Upper lobe of left lung (tissue), 4 donors: Measurements from ENCODE around the gene ATXN7L2.

Experiments used
- POLR2A ChIP-seq, 4 donors: fragments of 450-650 bp; IDR thresholded peaks; one replicate each; pipeline ENCODE4 v1.5.1; 2016 to 2017; ENCODE audit warnings: antibody characterized with exemption in 4 of 4, mild to moderate bottlenecking in 2 of 4
- TF ChIP-seq, protein P1 (sequence below), 6 experiments: fragments of 450-650 bp in 4 of 6; fragments of 200-600 bp in 2 of 6; sonication (generic) in 2 of 6; IDR thresholded peaks; one replicate each; pipeline ENCODE4 v1.5.1; 2016 to 2019; ENCODE audit warnings: antibody characterized with exemption in 6 of 6

DNA sequence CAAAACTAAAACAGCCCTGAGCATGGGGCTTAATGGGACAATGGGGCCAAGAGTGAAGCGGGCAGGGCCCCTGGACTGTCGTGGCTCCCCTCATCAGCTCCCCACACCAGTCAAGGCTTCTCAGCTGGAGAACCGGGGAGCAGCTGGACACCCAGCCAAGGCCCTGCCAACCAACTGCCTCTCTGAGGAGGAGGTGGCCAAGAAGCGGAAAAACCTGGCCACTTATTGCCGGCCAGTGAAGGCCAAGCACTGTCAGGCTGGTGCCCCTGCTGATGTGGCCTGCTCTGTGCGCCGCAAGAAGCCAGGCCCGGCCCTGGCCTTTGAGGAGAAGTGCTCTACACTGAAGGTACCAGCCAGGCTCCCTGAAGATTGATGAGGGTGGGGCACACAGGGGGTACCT, 7.7 kb downstream of the ATXN7L2 start:
- TF ChIP-seq, protein P1, sequence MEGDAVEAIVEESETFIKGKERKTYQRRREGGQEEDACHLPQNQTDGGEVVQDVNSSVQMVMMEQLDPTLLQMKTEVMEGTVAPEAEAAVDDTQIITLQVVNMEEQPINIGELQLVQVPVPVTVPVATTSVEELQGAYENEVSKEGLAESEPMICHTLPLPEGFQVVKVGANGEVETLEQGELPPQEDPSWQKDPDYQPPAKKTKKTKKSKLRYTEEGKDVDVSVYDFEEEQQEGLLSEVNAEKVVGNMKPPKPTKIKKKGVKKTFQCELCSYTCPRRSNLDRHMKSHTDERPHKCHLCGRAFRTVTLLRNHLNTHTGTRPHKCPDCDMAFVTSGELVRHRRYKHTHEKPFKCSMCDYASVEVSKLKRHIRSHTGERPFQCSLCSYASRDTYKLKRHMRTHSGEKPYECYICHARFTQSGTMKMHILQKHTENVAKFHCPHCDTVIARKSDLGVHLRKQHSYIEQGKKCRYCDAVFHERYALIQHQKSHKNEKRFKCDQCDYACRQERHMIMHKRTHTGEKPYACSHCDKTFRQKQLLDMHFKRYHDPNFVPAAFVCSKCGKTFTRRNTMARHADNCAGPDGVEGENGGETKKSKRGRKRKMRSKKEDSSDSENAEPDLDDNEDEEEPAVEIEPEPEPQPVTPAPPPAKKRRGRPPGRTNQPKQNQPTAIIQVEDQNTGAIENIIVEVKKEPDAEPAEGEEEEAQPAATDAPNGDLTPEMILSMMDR (IDR thresholded peaks at IDR 0.05): no peak
- TF ChIP-seq POLR2A (IDR thresholded peaks at IDR 0.05): no peak
